ENCODE results near the gene CCDC88A. TPM values are rescaled to one million over a fixed set of nuclear protein-coding genes. Genes with fewer than 3 reads are reported as not detected.
A peak's percentile ranks its signal among the peaks of the same experiment; 100 is the strongest.

Gene CCDC88A
- total and polyA plus RNA-seq, 2 experiments from 2014 or later, result 144 to 169 TPM

DNA sequence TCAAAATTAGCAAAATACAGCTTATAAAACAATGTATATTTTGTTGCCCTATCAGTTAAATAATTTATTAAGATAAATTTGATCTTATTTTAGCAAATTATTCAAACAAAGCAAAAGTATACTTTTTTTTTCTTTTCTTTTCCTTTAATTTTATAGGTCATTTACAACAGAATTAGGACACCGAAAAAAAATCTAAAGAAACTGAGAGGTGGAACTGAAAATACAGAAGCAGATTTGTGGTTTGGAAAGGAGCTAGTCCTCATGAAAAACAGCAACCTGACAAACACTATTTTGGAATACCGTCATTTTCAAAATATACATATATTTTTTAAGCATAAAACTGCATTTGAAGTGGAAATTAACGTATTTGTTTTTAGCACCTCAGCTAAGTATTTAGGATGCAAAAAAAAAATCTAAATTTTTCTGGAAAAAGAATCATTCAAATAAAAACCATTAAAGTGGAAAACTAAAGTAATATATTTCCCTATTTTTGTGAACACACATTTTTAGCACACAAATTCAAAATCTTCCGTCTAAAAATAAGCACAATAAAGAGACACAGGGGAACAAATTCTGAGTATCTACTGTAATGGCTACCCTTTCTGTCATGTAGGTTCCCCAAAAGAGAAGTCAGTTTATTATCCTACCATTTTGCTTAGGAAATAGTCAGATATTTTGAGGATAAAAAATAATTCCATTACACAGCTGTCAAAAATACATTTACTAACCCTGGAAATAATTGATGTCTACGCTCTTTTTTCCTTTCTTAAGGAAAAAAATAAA lies 2.7 kb downstream of the CCDC88A start:
- peaks cover 14% of the 10 kb centered on the region for H3K4me1 ChIP-seq (ENCODE audit: insufficient read depth)
- Mint-ChIP-seq H3K4me1 (peaks cover 18% of the 10 kb centered on the region), H3K36me3 (ENCODE audit: low read depth) (peaks cover 4% of the 10 kb centered on the region), H3K27ac (no peak overlapping the region), H3K4me3 (no peak overlapping the region; the same call in 2 of the 3 replicates), H3K27me3 (ENCODE audit: insufficient read depth, low read depth, poor library complexity) (peaks cover 4% of the 10 kb centered on the region), H3K9me3 (no peaks in the 10 kb centered on the region)
- peak overlapping the region; percentile 96 for H3K4me2 ChIP-seq
- peaks cover 4% of the 10 kb centered on the region for H4K20me1 ChIP-seq (replicated peaks; ENCODE audit: insufficient read depth)
- no peaks in the 10 kb centered on the region for H3F3A ChIP-seq (replicated peaks; ENCODE audit: low read depth)
- H3K4me3 ChIP-seq, result peak overlapping the region; percentile 81
- no peaks in the 10 kb centered on the region for H3K36me3 ChIP-seq (ENCODE audit: insufficient read depth)
- H3K9me2 ChIP-seq (ENCODE audit: insufficient read depth), result no peaks in the 10 kb centered on the region
- H3K79me2 ChIP-seq (replicated peaks; ENCODE audit: insufficient read depth), result peaks cover 69% of the 10 kb centered on the region
- no peak overlapping the region for H3K27ac ChIP-seq (ENCODE audit: low read depth)
- no peak overlapping the region for H2AFZ ChIP-seq
- H3K27me3 ChIP-seq (ENCODE audit: insufficient read depth), result no peaks in the 10 kb centered on the region
- no peak for DNase-seq (ENCODE audit: low spot score)
- TF ChIP-seq, protein P1, sequence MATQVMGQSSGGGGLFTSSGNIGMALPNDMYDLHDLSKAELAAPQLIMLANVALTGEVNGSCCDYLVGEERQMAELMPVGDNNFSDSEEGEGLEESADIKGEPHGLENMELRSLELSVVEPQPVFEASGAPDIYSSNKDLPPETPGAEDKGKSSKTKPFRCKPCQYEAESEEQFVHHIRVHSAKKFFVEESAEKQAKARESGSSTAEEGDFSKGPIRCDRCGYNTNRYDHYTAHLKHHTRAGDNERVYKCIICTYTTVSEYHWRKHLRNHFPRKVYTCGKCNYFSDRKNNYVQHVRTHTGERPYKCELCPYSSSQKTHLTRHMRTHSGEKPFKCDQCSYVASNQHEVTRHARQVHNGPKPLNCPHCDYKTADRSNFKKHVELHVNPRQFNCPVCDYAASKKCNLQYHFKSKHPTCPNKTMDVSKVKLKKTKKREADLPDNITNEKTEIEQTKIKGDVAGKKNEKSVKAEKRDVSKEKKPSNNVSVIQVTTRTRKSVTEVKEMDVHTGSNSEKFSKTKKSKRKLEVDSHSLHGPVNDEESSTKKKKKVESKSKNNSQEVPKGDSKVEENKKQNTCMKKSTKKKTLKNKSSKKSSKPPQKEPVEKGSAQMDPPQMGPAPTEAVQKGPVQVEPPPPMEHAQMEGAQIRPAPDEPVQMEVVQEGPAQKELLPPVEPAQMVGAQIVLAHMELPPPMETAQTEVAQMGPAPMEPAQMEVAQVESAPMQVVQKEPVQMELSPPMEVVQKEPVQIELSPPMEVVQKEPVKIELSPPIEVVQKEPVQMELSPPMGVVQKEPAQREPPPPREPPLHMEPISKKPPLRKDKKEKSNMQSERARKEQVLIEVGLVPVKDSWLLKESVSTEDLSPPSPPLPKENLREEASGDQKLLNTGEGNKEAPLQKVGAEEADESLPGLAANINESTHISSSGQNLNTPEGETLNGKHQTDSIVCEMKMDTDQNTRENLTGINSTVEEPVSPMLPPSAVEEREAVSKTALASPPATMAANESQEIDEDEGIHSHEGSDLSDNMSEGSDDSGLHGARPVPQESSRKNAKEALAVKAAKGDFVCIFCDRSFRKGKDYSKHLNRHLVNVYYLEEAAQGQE (IDR thresholded peaks at IDR 0.05; ENCODE audit: unreplicated experiment), result no peak
- TF ChIP-seq, protein P2, sequence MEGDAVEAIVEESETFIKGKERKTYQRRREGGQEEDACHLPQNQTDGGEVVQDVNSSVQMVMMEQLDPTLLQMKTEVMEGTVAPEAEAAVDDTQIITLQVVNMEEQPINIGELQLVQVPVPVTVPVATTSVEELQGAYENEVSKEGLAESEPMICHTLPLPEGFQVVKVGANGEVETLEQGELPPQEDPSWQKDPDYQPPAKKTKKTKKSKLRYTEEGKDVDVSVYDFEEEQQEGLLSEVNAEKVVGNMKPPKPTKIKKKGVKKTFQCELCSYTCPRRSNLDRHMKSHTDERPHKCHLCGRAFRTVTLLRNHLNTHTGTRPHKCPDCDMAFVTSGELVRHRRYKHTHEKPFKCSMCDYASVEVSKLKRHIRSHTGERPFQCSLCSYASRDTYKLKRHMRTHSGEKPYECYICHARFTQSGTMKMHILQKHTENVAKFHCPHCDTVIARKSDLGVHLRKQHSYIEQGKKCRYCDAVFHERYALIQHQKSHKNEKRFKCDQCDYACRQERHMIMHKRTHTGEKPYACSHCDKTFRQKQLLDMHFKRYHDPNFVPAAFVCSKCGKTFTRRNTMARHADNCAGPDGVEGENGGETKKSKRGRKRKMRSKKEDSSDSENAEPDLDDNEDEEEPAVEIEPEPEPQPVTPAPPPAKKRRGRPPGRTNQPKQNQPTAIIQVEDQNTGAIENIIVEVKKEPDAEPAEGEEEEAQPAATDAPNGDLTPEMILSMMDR (conservative IDR thresholded peaks at IDR 0.05; ENCODE audit: low read depth in 2 of 2), result no peak
- TF ChIP-seq NANOG (IDR thresholded peaks at IDR 0.05; ENCODE audit: borderline replicate concordance), result no peak
- TF ChIP-seq POLR2AphosphoS5 (IDR thresholded peaks at IDR 0.05; ENCODE audit: low read depth), result no peak
- no peak for TF ChIP-seq EZH2phosphoT487 (IDR thresholded peaks at IDR 0.05; ENCODE audit: unreplicated experiment)
- TF ChIP-seq, protein P3, sequence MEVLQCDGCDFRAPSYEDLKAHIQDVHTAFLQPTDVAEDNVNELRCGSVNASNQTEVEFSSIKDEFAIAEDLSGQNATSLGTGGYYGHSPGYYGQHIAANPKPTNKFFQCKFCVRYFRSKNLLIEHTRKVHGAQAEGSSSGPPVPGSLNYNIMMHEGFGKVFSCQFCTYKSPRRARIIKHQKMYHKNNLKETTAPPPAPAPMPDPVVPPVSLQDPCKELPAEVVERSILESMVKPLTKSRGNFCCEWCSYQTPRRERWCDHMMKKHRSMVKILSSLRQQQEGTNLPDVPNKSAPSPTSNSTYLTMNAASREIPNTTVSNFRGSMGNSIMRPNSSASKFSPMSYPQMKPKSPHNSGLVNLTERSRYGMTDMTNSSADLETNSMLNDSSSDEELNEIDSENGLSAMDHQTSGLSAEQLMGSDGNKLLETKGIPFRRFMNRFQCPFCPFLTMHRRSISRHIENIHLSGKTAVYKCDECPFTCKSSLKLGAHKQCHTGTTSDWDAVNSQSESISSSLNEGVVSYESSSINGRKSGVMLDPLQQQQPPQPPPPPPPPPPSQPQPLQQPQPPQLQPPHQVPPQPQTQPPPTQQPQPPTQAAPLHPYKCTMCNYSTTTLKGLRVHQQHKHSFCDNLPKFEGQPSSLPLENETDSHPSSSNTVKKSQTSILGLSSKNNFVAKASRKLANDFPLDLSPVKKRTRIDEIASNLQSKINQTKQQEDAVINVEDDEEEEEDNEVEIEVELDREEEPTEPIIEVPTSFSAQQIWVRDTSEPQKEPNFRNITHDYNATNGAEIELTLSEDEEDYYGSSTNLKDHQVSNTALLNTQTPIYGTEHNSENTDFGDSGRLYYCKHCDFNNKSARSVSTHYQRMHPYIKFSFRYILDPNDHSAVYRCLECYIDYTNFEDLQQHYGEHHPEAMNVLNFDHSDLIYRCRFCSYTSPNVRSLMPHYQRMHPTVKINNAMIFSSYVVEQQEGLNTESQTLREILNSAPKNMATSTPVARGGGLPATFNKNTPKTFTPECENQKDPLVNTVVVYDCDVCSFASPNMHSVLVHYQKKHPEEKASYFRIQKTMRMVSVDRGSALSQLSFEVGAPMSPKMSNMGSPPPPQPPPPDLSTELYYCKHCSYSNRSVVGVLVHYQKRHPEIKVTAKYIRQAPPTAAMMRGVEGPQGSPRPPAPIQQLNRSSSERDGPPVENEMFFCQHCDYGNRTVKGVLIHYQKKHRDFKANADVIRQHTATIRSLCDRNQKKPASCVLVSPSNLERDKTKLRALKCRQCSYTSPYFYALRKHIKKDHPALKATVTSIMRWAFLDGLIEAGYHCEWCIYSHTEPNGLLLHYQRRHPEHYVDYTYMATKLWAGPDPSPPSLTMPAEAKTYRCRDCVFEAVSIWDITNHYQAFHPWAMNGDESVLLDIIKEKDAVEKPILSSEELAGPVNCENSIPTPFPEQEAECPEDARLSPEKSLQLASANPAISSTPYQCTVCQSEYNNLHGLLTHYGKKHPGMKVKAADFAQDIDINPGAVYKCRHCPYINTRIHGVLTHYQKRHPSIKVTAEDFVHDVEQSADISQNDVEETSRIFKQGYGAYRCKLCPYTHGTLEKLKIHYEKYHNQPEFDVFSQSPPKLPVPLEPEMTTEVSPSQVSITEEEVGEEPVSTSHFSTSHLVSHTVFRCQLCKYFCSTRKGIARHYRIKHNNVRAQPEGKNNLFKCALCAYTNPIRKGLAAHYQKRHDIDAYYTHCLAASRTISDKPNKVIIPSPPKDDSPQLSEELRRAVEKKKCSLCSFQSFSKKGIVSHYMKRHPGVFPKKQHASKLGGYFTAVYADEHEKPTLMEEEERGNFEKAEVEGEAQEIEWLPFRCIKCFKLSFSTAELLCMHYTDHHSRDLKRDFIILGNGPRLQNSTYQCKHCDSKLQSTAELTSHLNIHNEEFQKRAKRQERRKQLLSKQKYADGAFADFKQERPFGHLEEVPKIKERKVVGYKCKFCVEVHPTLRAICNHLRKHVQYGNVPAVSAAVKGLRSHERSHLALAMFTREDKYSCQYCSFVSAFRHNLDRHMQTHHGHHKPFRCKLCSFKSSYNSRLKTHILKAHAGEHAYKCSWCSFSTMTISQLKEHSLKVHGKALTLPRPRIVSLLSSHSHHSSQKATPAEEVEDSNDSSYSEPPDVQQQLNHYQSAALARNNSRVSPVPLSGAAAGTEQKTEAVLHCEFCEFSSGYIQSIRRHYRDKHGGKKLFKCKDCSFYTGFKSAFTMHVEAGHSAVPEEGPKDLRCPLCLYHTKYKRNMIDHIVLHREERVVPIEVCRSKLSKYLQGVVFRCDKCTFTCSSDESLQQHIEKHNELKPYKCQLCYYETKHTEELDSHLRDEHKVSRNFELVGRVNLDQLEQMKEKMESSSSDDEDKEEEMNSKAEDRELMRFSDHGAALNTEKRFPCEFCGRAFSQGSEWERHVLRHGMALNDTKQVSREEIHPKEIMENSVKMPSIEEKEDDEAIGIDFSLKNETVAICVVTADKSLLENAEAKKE (CRISPR knock-in tag; IDR thresholded peaks at IDR 0.05), result no peak
- no peak for TF ChIP-seq STAT1 (IDR thresholded peaks at IDR 0.05; ENCODE audit: unreplicated experiment)
- TF ChIP-seq CREB1 (CRISPR knock-in tag; IDR thresholded peaks at IDR 0.05; ENCODE audit: low read depth), result no peak
- ATAC-seq, result no peak
